Sigmoid colon (tissue), 7 donors: ENCODE measurements around the gene ABCC4. TPM values are rescaled to one million over a fixed set of nuclear protein-coding genes. Genes with fewer than 3 reads are reported as not detected.

ENCODE experiments used
- DNase-seq: peaks from one replicate; pipeline ENCODE4 v3.0.0-alpha.2; 2019
- H3K27ac ChIP-seq, 4 donors: fragments of 200-600 bp; sonication (generic); one replicate each; pipeline ENCODE4 v1.5.1; 2016 to 2019; ENCODE audit warnings: mild to moderate bottlenecking in 1 of 4
- H3K27me3 ChIP-seq, 3 donors: fragments of 200-600 bp; sonication (generic); one replicate each; pipeline ENCODE4 v1.5.1; 2019; ENCODE audit warnings: mild to moderate bottlenecking in 1 of 3
- H3K36me3 ChIP-seq, 4 donors: fragments of 200-600 bp; sonication (generic); one replicate each; pipeline ENCODE4 v1.5.1; 2016 to 2019
- H3K4me1 ChIP-seq, 4 donors: fragments of 200-600 bp; sonication (generic); one replicate each; pipeline ENCODE4 v1.5.1; 2017 to 2019
- H3K4me3 ChIP-seq, 4 donors: fragments of 200-600 bp; sonication (generic); one replicate each; pipeline ENCODE4 v1.5.1; 2017 to 2019; ENCODE audit warnings: mild to moderate bottlenecking in 2 of 4, moderate library complexity in 1 of 4
- H3K9me3 ChIP-seq, 4 donors: fragments of 200-600 bp in 3 of 4; sonication (generic) in 3 of 4; one replicate each; pipeline versions ENCODE4 v1.5.1 to v1.6.1; 2013 to 2019
- CTCF ChIP-seq, 4 experiments: fragments of 450-650 bp in 3 of 4; fragments of 200-600 bp in 1 of 4; IDR thresholded peaks; one replicate each; pipeline ENCODE4 v1.5.1; 2016 to 2019; ENCODE audit warnings: antibody characterized with exemption in 4 of 4, mild to moderate bottlenecking in 3 of 4, moderate library complexity in 2 of 4
- EP300 ChIP-seq, 4 donors: sonication (generic); formaldehyde crosslinking; IDR thresholded peaks; one replicate each; pipeline ENCODE4 v1.6.1; 2017; ENCODE audit warnings: antibody characterized with exemption in 4 of 4
- POLR2A ChIP-seq, 2 donors: fragments of 450-650 bp; IDR thresholded peaks; one replicate each; pipeline ENCODE4 v1.6.1; 2016; ENCODE audit warnings: antibody characterized with exemption in 2 of 2, mild to moderate bottlenecking in 2 of 2, moderate library complexity in 2 of 2
- POLR2AphosphoS5 ChIP-seq, 4 donors: sonication (generic); formaldehyde crosslinking; IDR thresholded peaks; one replicate each; pipeline ENCODE4 v1.6.1; 2017; ENCODE audit warnings: antibody characterized with exemption in 4 of 4
- WGBS, 2 donors: extraction: QIAGEN DNeasy Blood & Tissue Kit; methylation state at CpG; one replicate each; pipeline ENCODE4 v1.1.7; 2013; 5-methylcytosine and 5-hydroxymethylcytosine counted together
- intact Hi-C: fragments of 100-400 bp; cut with DNase I; formaldehyde crosslinking; loops from one replicate; pipeline ENCODE4 v1.15.1; 2023
- polyA plus RNA-seq, 3 donors: library from polyadenylated mRNA; stranded (reverse); fragments of 200-250 nt; gene quantifications; one replicate each; pipeline ENCODE4 v1.2.3, GENCODE V29; 2013
- total RNA-seq, 4 donors: library from RNA; depleted of rRNA; stranded (reverse); fragments of >200 nt; gene quantifications; one replicate each; pipeline ENCODE4 v1.1.0, GENCODE V29; 2016
- donor health status: healthy with polysubstance abuse.
- donor health status: Bipolar disorder and iron deficiency.
- donor health status: healthy.

Gene ABCC4
- total and polyA plus RNA-seq, 7 donors, result 1.2 to 56.3 (median 24.3) TPM

- TF ChIP-seq POLR2AphosphoS5 (IDR thresholded peaks at IDR 0.05) (no peak), POLR2A (IDR thresholded peaks at IDR 0.05) (no peak), EP300 (IDR thresholded peaks at IDR 0.05) (no peak), CTCF (IDR thresholded peaks at IDR 0.05) (no peak)
- Histone ChIP-seq H3K27me3 (no peaks in the 10 kb centered on the region), H3K9me3 (no peaks in the 10 kb centered on the region), H3K4me3 (no peak overlapping the region), H3K36me3 (peaks cover 0 to 3% (median 0%) of the 10 kb centered on the region in 4 donors), H3K4me1 (no peaks in the 10 kb centered on the region), H3K27ac (no peak overlapping the region)
- DNase-seq, result no peak
- WGBS, 2 donors, result 62 to 68% methylated on average over 6 of the region's 6 CpGs
- intact Hi-C loops, result no loop called here
These were observed 83.1 kb downstream of the ABCC4 start for GRCh38 chr13:95217920-95218830.

GRCh38 chr13:95216182-95216581, 85.1 kb downstream of the ABCC4 start:
- Histone ChIP-seq H3K4me1 (no peaks in the 10 kb centered on the region), H3K4me3 (no peak overlapping the region), H3K27me3 (no peaks in the 10 kb centered on the region), H3K36me3 (peaks cover 0 to 3% (median 0%) of the 10 kb centered on the region in 4 donors), H3K27ac (no peak overlapping the region), H3K9me3 (no peaks in the 10 kb centered on the region)
- 82 to 93% methylated on average over 3 of the region's 3 CpGs for WGBS, 2 donors
- no peak for TF ChIP-seq POLR2A (IDR thresholded peaks at IDR 0.05)
- no peak for TF ChIP-seq POLR2AphosphoS5 (IDR thresholded peaks at IDR 0.05)
- TF ChIP-seq CTCF (IDR thresholded peaks at IDR 0.05), result no peak
- no peak for TF ChIP-seq EP300 (IDR thresholded peaks at IDR 0.05)
- no peak for DNase-seq
- intact Hi-C loops, result no loop called here

- TF ChIP-seq POLR2A (IDR thresholded peaks at IDR 0.05) (no peak), EP300 (IDR thresholded peaks at IDR 0.05) (no peak), POLR2AphosphoS5 (IDR thresholded peaks at IDR 0.05) (no peak), CTCF (IDR thresholded peaks at IDR 0.05) (no peak)
- WGBS, 2 donors, result 54 to 63% methylated on average over 11 of the region's 11 CpGs
These were observed 88.0 kb downstream of the ABCC4 start for GRCh38 chr13:95212983-95213850.

GRCh38 chr13:95209109-95209508, 92.1 kb downstream of the ABCC4 start:
- H3K27me3 ChIP-seq, result no peaks in the 10 kb centered on the region
- intact Hi-C loops, result no loop called here
- H3K4me1 ChIP-seq, result no peaks in the 10 kb centered on the region
- TF ChIP-seq EP300 (IDR thresholded peaks at IDR 0.05), result no peak
- TF ChIP-seq POLR2A (IDR thresholded peaks at IDR 0.05), result no peak
- no peak for TF ChIP-seq CTCF (IDR thresholded peaks at IDR 0.05)
- no peak for TF ChIP-seq POLR2AphosphoS5 (IDR thresholded peaks at IDR 0.05)
- H3K27ac ChIP-seq, result no peak overlapping the region
- H3K9me3 ChIP-seq, result no peaks in the 10 kb centered on the region
- no peak overlapping the region for H3K4me3 ChIP-seq
- DNase-seq, result no peak
- 94 to 95% methylated on average over 1 of the region's 1 CpG for WGBS, 2 donors
- H3K36me3 ChIP-seq, result peaks cover 8 to 54% (median 10%) of the 10 kb centered on the region in 4 donors

More at GRCh38 chr13:95212983-95213850, 88.0 kb downstream of the ABCC4 start:
- Histone ChIP-seq H3K9me3 (no peaks in the 10 kb centered on the region), H3K4me1 (no peaks in the 10 kb centered on the region), H3K36me3 (peaks cover 0 to 19% (median 4%) of the 10 kb centered on the region in 4 donors), H3K27me3 (no peaks in the 10 kb centered on the region), H3K4me3 (no peak overlapping the region), H3K27ac (no peak overlapping the region)
- no peak for DNase-seq
- intact Hi-C loops, result no loop called here
